ENCODE measurements around the gene HOXA9.
A peak's percentile ranks its signal among the peaks of the same experiment; 100 is the strongest.

Gene HOXA9

GRCh38 chr7:27180431-27181420, 15.4 kb upstream of the HOXA9 start:
- Mint-ChIP-seq H3K4me1 (peaks cover 17% of the 10 kb centered on the region), H3K36me3 (peaks cover 4% of the 10 kb centered on the region), H3K9me3 (no peaks in the 10 kb centered on the region), H3K4me3 (no peak overlapping the region), H3K27me3 (peaks cover 99% of the 10 kb centered on the region), H3K27ac (no peak overlapping the region)
- CTCF ChIA-PET: interaction anchor here (0.7 to 2.4 kb wide), 7 partner anchors 10 to 58 kb away, joined by 3 to 12 read pairs (median 4); no protein-coding TSS in a partner anchor
- no peak for DNase-seq

GRCh38 chr7:27179503-27180430, 14.4 kb upstream of the HOXA9 start:
- Mint-ChIP-seq H3K4me3 (no peak overlapping the region), H3K9me3 (no peaks in the 10 kb centered on the region), H3K36me3 (peaks cover 2% of the 10 kb centered on the region), H3K27me3 (peaks cover 99% of the 10 kb centered on the region), H3K4me1 (peaks cover 8% of the 10 kb centered on the region), H3K27ac (peak overlapping the region; percentile 65)
- CTCF ChIA-PET: interaction anchor here (0.7 to 2.4 kb wide), 10 partner anchors 10 to 58 kb away, joined by 3 to 12 read pairs (median 4); no protein-coding TSS in a partner anchor
- peak; percentile 62 for DNase-seq

GRCh38 chr7:27179030-27179429, 13.7 kb upstream of the HOXA9 start:
- peak; percentile 9 for DNase-seq
- Mint-ChIP-seq H3K36me3 (peaks cover 2% of the 10 kb centered on the region), H3K27me3 (peaks cover 99% of the 10 kb centered on the region), H3K4me3 (no peak overlapping the region), H3K9me3 (no peaks in the 10 kb centered on the region), H3K27ac (peak overlapping the region; percentile 65), H3K4me1 (peaks cover 8% of the 10 kb centered on the region)
- CTCF ChIA-PET: interaction anchor here (0.6 to 2.4 kb wide), 9 partner anchors 11 to 711 kb away, joined by 3 to 12 read pairs (median 4); no protein-coding TSS in a partner anchor

- CTCF ChIA-PET: interaction anchor here (1.5 to 2.4 kb wide), 5 partner anchors 12 to 33 kb away, joined by 3 to 12 read pairs (median 6); no protein-coding TSS in a partner anchor
- Mint-ChIP-seq H3K9me3 (no peaks in the 10 kb centered on the region), H3K27ac (no peak overlapping the region), H3K36me3 (peaks cover 2% of the 10 kb centered on the region), H3K27me3 (peaks cover 98% of the 10 kb centered on the region), H3K4me3 (no peak overlapping the region), H3K4me1 (peaks cover 8% of the 10 kb centered on the region)
- DNase-seq: no peak
Observed at GRCh38 chr7:27178366-27178765, 13.0 kb upstream of the HOXA9 start.

- H3K4me3 Mint-ChIP-seq: no peak overlapping the region
- H3K9me3 Mint-ChIP-seq: no peaks in the 10 kb centered on the region
- H3K4me1 Mint-ChIP-seq: peaks cover 8% of the 10 kb centered on the region
- no peak for DNase-seq
- peaks cover 98% of the 10 kb centered on the region for H3K27me3 Mint-ChIP-seq
- CTCF ChIA-PET: interaction anchor here (1.6 to 2.4 kb wide), 4 partner anchors 12 to 18 kb away, joined by 6 to 12 read pairs (median 8); no protein-coding TSS in a partner anchor
- no peak overlapping the region for H3K27ac Mint-ChIP-seq
- peaks cover 3% of the 10 kb centered on the region for H3K36me3 Mint-ChIP-seq
Observed at GRCh38 chr7:27177795-27178320, 12.5 kb upstream of the HOXA9 start.

GRCh38 chr7:27176962-27177794, 11.8 kb upstream of the HOXA9 start:
- Mint-ChIP-seq H3K4me3 (no peak overlapping the region), H3K36me3 (peaks cover 5% of the 10 kb centered on the region), H3K4me1 (peaks cover 8% of the 10 kb centered on the region), H3K9me3 (no peaks in the 10 kb centered on the region), H3K27ac (no peak overlapping the region), H3K27me3 (peaks cover 98% of the 10 kb centered on the region)
- peak; percentile 7 for DNase-seq
- CTCF ChIA-PET: interaction anchor here (1.4 to 2.2 kb wide), 2 partner anchors 16 to 19 kb away, joined by 3 to 8 read pairs; no protein-coding TSS in a partner anchor

DNA sequence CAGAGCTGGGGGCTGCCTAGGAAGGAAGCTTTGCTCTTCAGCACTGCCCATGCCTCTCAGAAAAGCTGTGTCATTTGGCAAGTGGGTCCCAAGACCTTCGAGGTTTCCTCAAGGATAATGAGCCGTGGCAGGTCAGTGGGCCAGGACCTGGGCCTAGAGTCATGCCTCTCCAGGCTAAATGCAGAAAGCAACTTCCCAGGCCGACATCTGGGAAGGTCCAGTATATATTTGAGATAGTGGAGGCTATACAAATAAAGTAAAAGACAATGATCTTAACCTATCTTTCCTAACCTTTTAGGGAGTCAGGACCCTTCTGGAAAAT, 11.1 kb upstream of the HOXA9 start:
- Mint-ChIP-seq H3K4me3 (no peak overlapping the region), H3K27ac (no peak overlapping the region)
- DNase-seq: no peak

GRCh38 chr7:27175626-27176523, 10.5 kb upstream of the HOXA9 start:
- CTCF ChIA-PET: interaction anchor here (1.4 to 2.2 kb wide), 2 partner anchors 14 to 20 kb away, joined by 3 to 8 read pairs; no protein-coding TSS in a partner anchor
- Mint-ChIP-seq H3K4me1 (peaks cover 12% of the 10 kb centered on the region), H3K27me3 (peaks cover 98% of the 10 kb centered on the region), H3K4me3 (no peak overlapping the region), H3K27ac (no peak overlapping the region), H3K9me3 (no peaks in the 10 kb centered on the region), H3K36me3 (peaks cover 8% of the 10 kb centered on the region)
- DNase-seq: peak; percentile 10

More for the DNA sequence above, 11.1 kb upstream of the HOXA9 start:
- Mint-ChIP-seq H3K27me3 (peaks cover 98% of the 10 kb centered on the region), H3K4me1 (peaks cover 11% of the 10 kb centered on the region), H3K9me3 (no peaks in the 10 kb centered on the region), H3K36me3 (peaks cover 8% of the 10 kb centered on the region)
- CTCF ChIA-PET: interaction anchor here (1.4 to 2.2 kb wide), 2 partner anchors 15 to 20 kb away, joined by 3 to 8 read pairs; no protein-coding TSS in a partner anchor

- peak overlapping the region; percentile 83 for H3K27ac Mint-ChIP-seq
- CTCF ChIA-PET: no interaction called here
- peaks cover 8% of the 10 kb centered on the region for H3K36me3 Mint-ChIP-seq
- peaks cover 97% of the 10 kb centered on the region for H3K27me3 Mint-ChIP-seq
- peak; percentile 8 for DNase-seq
- no peaks in the 10 kb centered on the region for H3K9me3 Mint-ChIP-seq
- H3K4me3 Mint-ChIP-seq: no peak overlapping the region
- H3K4me1 Mint-ChIP-seq: peaks cover 10% of the 10 kb centered on the region
Observed at GRCh38 chr7:27174874-27175625, 9.7 kb upstream of the HOXA9 start.

DNA sequence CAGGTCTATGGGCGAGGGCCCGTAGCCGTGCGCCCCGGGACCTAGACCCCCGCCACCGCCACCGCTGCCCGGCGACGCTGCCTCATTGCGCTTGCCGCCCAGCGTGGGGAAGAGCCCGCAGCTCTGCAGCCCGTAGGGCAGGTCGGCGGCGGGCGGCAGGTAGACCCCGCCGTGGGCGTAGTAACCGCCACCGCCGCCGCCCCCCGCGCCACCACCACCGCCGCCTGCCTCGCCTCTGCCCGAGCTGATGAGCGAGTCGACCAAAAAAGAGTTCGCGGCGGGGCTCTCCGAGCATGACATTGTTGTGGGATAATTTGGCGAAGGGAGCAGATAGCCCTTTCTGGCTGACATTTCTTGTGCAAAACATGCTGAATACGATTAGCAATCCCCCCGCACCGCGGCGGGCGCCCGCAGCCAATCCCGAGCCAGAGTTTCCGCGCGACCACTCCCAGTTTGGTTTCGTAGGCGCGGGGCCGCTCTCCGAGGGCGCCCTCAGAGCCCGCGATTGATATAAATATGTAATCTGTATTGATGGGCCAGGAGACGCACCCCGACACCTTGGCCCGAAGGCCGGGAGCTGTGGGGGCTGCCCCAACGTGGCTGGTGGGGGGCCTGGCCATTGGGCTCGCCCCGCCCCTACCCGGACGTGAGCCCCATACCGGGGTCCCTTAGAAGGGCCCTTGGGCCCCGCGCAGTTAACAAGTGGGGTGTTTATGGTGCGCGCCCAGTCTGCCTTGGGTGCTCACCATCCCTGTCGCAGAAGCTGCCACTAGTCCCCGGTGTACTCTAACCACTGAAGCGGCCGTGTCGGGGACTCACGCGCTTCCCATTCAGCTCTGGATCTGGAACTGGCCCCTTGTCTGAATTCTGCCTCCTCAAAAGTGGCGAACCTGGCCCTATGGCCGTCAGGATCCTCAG, 8.9 kb upstream of the HOXA9 start, which contains the start of gene HOXA10:
Gene HOXA10 (minus strand): TSS at position 365 of the 918 bp plus-strand sequence. CDS start 14 bp downstream, at position 351.
- H3K27me3 Mint-ChIP-seq: peaks cover 97% of the 10 kb centered on the region
- CTCF ChIA-PET: no interaction called here
- H3K36me3 Mint-ChIP-seq: peaks cover 8% of the 10 kb centered on the region
- DNase-seq: peak; percentile 14
- peak within 1 kb of the TSS; percentile 83 for H3K27ac Mint-ChIP-seq
- peaks cover 6% of the 10 kb centered on the region for H3K4me1 Mint-ChIP-seq
- no peak within 1 kb of the TSS for H3K4me3 Mint-ChIP-seq
- no peaks in the 10 kb centered on the region for H3K9me3 Mint-ChIP-seq

DNA sequence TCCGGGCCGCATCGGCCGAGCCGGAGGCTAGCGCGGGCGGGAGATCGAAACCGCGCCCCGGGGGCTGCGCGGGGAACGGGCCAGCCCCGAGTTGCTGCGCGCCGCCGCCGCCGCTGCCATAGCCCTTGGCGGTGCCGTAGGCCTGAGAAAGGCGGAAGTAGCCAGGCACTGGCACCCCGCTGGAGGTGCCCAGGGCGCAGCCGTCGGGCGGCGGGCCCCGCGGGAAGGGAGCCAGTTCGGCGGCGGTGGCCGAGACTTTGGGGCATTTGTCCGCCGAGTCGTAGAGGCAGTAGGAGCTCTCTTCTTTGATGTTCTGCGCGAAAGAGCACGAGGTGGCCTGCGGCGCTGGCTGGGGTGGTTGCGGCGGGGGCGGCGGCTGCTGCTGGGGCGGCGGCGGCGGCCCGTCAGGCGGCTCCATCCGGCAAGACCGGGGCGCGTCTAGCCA, 8.2 kb upstream of the HOXA9 start:
- Mint-ChIP-seq H3K36me3 (peaks cover 8% of the 10 kb centered on the region), H3K9me3 (no peaks in the 10 kb centered on the region), H3K27me3 (peaks cover 98% of the 10 kb centered on the region), H3K4me1 (peaks cover 10% of the 10 kb centered on the region), H3K4me3 (no peak overlapping the region), H3K27ac (no peak overlapping the region)
- peak; percentile 21 for DNase-seq
- CTCF ChIA-PET: no interaction called here

Measured in activated naive CD4-positive, alpha-beta T cell treated with anti-CD3 and anti-CD28 coated beads, Interleukin-2, amount 10 ng/mL, durations not matched to agents 7 days and 5 days (primary cell).